SK-N-SH treated with all-trans-retinoic acid at 6 μM for 48 hours (cell line): ENCODE results near the gene TRPV3.
"Not testable (repeated sequence)": the region's sequence is repeated elsewhere in the genome, so short reads cannot be mapped to it uniquely, and the experiment has no call there.

Experiments used
- ATAC-seq: fragments of 200-7000 bp; cut with Tn5 transposase; 3 replicates; pipeline ENCODE4 v1.9.1; 2020; ENCODE audit warnings: mild to moderate bottlenecking, moderate library complexity
- ARNTL ChIP-seq: fragments of 450-650 bp; formaldehyde crosslinking; IDR thresholded peaks from 2 replicates; pipeline ENCODE4 v1.5.0; 2020; ENCODE audit warnings: low read depth, mild to moderate bottlenecking, moderate library complexity, borderline replicate concordance
- CSDC2 ChIP-seq: fragments of 250-450 bp; sonication (Bioruptor Pico); IDR thresholded peaks from 2 replicates; pipeline ENCODE4 v1.5.0; 2020; ENCODE audit warnings: mild to moderate bottlenecking, moderate library complexity
- OSR1 ChIP-seq: fragments of 250-450 bp; sonication (Bioruptor Pico); IDR thresholded peaks from 2 replicates; pipeline ENCODE4 v1.8.0; 2022; ENCODE audit warnings: moderate library complexity, mild to moderate bottlenecking, inconsistent platforms
- PPARA ChIP-seq: fragments of 250-450 bp; sonication (Bioruptor Pico); IDR thresholded peaks from 2 replicates; pipeline ENCODE4 v1.5.0; 2020; ENCODE audit warnings: mild to moderate bottlenecking, borderline replicate concordance
- RARB ChIP-seq: fragments of 250-450 bp; sonication (Bioruptor Pico); IDR thresholded peaks from 2 replicates; pipeline ENCODE4 v1.8.0; 2021; ENCODE audit warnings: mild to moderate bottlenecking, moderate library complexity
- SNAI2 ChIP-seq: fragments of 250-450 bp; sonication (Bioruptor Pico); IDR thresholded peaks from 2 replicates; pipeline ENCODE4 v1.5.0; 2020; ENCODE audit warnings: mild to moderate bottlenecking, moderate library complexity
- TCF4 ChIP-seq: fragments of 250-450 bp; sonication (Bioruptor Pico); IDR thresholded peaks from 2 replicates; pipeline ENCODE4 v1.8.0; 2021; ENCODE audit warnings: mild to moderate bottlenecking, moderate library complexity, borderline replicate concordance
- TOX ChIP-seq: fragments of 250-450 bp; sonication (Bioruptor Pico); IDR thresholded peaks from 2 replicates; pipeline ENCODE4 v1.8.0; 2021; ENCODE audit warnings: mild to moderate bottlenecking, moderate library complexity, borderline replicate concordance
- ZC3H10 ChIP-seq: fragments of 250-450 bp; sonication (Bioruptor Pico); IDR thresholded peaks from 2 replicates; pipeline ENCODE4 v1.5.1; 2021; ENCODE audit warnings: mild to moderate bottlenecking, moderate library complexity
- ZFP3 ChIP-seq: fragments of 250-450 bp; sonication (Bioruptor Pico); IDR thresholded peaks from 2 replicates; pipeline ENCODE4 v1.5.0; 2020; ENCODE audit warnings: mild to moderate bottlenecking, moderate library complexity
- ZFP30 ChIP-seq: fragments of 450-650 bp; formaldehyde crosslinking; IDR thresholded peaks from 2 replicates; pipeline ENCODE4 v1.5.0; 2022; ENCODE audit warnings: mild to moderate bottlenecking, moderate library complexity
- ZNF565 ChIP-seq: fragments of 450-650 bp; formaldehyde crosslinking; conservative IDR thresholded peaks from 2 replicates; pipeline ENCODE4 v1.5.0; 2020; ENCODE audit warnings: low read depth, mild to moderate bottlenecking, moderate library complexity
- TF ChIP-seq, protein P1 (sequence below): fragments of 250-450 bp; sonication (Bioruptor Pico); IDR thresholded peaks from 2 replicates; pipeline ENCODE4 v1.5.1; 2020; ENCODE audit warnings: low read depth, mild to moderate bottlenecking, moderate library complexity
- TF ChIP-seq, protein P2 (sequence below): fragments of 250-450 bp; sonication (Bioruptor Pico); IDR thresholded peaks from 2 replicates; pipeline ENCODE4 v1.8.0; 2020; ENCODE audit warnings: mild to moderate bottlenecking, moderate library complexity, borderline replicate concordance
- TF ChIP-seq, protein P3 (sequence below): fragments of 250-450 bp; sonication (Bioruptor Pico); IDR thresholded peaks from 2 replicates; pipeline ENCODE4 v1.5.0; 2020; ENCODE audit warnings: mild to moderate bottlenecking, moderate library complexity
- TF ChIP-seq, protein P4 (sequence below): fragments of 250-450 bp; sonication (Bioruptor Pico); IDR thresholded peaks from 2 replicates; pipeline ENCODE4 v1.5.1; 2021; ENCODE audit warnings: mild to moderate bottlenecking, moderate library complexity
- TF ChIP-seq, protein P5 (sequence below): fragments of 250-450 bp; sonication (Bioruptor Pico); IDR thresholded peaks from 2 replicates; pipeline ENCODE4 v1.8.0; 2021; ENCODE audit warnings: low read depth, mild to moderate bottlenecking, moderate library complexity, borderline replicate concordance

TRPV3 gene

DNA sequence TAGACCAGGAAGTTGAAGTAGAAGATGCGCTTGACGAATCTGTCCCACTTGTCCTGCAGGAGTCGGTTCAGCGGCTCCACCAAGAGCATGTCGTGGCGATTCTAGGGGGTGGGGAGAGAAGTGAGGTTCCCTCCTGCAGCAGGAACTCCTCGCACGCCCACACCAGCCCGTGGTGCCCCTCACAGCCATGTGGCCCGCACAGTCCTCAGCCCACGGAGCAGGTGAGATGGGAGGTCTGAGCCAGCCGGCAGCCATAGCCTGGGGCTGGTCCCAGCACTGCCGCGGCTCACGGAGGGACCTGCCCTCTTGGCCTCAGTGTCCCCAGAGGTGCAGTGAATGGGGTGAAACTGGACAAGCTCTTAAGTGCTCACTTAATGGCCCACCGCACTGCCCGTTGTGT lies 28.2 kb upstream of the TRPV3 start (continued):
- TF ChIP-seq, protein P1, sequence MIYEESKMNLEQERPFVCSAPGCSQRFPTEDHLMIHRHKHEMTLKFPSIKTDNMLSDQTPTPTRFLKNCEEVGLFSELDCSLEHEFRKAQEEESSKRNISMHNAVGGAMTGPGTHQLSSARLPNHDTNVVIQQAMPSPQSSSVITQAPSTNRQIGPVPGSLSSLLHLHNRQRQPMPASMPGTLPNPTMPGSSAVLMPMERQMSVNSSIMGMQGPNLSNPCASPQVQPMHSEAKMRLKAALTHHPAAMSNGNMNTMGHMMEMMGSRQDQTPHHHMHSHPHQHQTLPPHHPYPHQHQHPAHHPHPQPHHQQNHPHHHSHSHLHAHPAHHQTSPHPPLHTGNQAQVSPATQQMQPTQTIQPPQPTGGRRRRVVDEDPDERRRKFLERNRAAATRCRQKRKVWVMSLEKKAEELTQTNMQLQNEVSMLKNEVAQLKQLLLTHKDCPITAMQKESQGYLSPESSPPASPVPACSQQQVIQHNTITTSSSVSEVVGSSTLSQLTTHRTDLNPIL: no peak
- TF ChIP-seq, all 23 proteins: peak for 0

DNA sequence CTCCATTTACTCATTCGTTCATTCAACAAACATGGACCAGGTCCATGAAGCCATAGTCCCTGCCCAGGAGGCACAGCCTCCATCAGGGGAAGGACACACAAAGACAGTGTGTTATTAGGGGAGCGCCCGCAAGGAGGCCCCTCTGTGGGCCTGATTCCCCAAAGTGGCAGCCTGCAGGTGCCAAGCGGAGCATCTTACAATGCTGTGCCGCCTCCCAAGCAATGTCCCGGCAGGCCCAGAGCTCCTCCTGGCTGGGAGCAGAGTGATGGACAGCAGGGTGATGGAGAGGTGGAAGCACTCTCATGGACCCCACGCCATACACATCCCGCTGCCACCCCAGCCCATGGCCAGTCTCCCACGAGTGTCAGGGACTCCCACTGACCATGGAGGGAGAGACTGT lies 25.8 kb upstream of the TRPV3 start:
- TF ChIP-seq ARNTL (no peak), OSR1 (CRISPR knock-in tag) (no peak), ZNF565 (CRISPR knock-in tag) (no peak), TCF4 (CRISPR knock-in tag) (no peak), SNAI2 (CRISPR knock-in tag) (no peak)
- TF ChIP-seq, protein P1: no peak
- TF ChIP-seq, protein P2, sequence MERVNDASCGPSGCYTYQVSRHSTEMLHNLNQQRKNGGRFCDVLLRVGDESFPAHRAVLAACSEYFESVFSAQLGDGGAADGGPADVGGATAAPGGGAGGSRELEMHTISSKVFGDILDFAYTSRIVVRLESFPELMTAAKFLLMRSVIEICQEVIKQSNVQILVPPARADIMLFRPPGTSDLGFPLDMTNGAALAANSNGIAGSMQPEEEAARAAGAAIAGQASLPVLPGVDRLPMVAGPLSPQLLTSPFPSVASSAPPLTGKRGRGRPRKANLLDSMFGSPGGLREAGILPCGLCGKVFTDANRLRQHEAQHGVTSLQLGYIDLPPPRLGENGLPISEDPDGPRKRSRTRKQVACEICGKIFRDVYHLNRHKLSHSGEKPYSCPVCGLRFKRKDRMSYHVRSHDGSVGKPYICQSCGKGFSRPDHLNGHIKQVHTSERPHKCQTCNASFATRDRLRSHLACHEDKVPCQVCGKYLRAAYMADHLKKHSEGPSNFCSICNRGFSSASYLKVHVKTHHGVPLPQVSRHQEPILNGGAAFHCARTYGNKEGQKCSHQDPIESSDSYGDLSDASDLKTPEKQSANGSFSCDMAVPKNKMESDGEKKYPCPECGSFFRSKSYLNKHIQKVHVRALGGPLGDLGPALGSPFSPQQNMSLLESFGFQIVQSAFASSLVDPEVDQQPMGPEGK (CRISPR knock-in tag): no peak
- TF ChIP-seq, protein P3, sequence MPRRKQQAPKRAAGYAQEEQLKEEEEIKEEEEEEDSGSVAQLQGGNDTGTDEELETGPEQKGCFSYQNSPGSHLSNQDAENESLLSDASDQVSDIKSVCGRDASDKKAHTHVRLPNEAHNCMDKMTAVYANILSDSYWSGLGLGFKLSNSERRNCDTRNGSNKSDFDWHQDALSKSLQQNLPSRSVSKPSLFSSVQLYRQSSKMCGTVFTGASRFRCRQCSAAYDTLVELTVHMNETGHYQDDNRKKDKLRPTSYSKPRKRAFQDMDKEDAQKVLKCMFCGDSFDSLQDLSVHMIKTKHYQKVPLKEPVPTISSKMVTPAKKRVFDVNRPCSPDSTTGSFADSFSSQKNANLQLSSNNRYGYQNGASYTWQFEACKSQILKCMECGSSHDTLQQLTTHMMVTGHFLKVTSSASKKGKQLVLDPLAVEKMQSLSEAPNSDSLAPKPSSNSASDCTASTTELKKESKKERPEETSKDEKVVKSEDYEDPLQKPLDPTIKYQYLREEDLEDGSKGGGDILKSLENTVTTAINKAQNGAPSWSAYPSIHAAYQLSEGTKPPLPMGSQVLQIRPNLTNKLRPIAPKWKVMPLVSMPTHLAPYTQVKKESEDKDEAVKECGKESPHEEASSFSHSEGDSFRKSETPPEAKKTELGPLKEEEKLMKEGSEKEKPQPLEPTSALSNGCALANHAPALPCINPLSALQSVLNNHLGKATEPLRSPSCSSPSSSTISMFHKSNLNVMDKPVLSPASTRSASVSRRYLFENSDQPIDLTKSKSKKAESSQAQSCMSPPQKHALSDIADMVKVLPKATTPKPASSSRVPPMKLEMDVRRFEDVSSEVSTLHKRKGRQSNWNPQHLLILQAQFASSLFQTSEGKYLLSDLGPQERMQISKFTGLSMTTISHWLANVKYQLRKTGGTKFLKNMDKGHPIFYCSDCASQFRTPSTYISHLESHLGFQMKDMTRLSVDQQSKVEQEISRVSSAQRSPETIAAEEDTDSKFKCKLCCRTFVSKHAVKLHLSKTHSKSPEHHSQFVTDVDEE (CRISPR knock-in tag): no peak
- TF ChIP-seq, protein P4, sequence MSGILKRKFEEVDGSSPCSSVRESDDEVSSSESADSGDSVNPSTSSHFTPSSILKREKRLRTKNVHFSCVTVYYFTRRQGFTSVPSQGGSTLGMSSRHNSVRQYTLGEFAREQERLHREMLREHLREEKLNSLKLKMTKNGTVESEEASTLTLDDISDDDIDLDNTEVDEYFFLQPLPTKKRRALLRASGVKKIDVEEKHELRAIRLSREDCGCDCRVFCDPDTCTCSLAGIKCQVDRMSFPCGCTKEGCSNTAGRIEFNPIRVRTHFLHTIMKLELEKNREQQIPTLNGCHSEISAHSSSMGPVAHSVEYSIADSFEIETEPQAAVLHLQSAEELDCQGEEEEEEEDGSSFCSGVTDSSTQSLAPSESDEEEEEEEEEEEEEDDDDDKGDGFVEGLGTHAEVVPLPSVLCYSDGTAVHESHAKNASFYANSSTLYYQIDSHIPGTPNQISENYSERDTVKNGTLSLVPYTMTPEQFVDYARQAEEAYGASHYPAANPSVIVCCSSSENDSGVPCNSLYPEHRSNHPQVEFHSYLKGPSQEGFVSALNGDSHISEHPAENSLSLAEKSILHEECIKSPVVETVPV (CRISPR knock-in tag): no peak
- no peak for ATAC-seq

DNA sequence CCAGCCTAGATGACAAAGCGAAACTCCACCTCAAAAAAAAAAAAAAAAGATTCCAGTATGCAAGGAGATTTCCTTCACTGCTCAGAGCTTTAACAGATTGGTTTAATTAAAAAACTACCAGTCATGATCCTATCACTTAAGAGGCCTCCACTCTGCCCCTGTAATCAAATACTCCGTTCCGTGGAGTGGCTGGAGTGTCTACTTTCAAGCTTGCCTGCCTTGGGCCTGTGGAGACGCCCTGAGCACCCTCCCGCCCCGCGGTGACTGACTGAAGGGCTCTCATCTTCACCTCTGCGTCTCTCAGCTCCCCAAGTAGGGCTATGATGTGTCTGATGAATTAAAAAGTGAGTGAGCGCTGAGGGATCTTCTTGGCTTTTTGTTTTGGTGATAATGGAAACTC lies 25.3 kb upstream of the TRPV3 start:
- peak; percentile 18; the same call in 1 of the 3 replicates for ATAC-seq
- TF ChIP-seq TCF4 (CRISPR knock-in tag) (no peak), TOX (CRISPR knock-in tag) (no peak), SNAI2 (CRISPR knock-in tag) (no peak), ZFP3 (CRISPR knock-in tag) (no peak), CSDC2 (no peak), ZC3H10 (CRISPR knock-in tag) (no peak), ZFP30 (CRISPR knock-in tag) (no peak), RARB (CRISPR knock-in tag) (no peak), PPARA (CRISPR knock-in tag) (no peak)
- TF ChIP-seq, protein P1: no peak
- TF ChIP-seq, protein P3 (CRISPR knock-in tag): no peak
- TF ChIP-seq, protein P5, sequence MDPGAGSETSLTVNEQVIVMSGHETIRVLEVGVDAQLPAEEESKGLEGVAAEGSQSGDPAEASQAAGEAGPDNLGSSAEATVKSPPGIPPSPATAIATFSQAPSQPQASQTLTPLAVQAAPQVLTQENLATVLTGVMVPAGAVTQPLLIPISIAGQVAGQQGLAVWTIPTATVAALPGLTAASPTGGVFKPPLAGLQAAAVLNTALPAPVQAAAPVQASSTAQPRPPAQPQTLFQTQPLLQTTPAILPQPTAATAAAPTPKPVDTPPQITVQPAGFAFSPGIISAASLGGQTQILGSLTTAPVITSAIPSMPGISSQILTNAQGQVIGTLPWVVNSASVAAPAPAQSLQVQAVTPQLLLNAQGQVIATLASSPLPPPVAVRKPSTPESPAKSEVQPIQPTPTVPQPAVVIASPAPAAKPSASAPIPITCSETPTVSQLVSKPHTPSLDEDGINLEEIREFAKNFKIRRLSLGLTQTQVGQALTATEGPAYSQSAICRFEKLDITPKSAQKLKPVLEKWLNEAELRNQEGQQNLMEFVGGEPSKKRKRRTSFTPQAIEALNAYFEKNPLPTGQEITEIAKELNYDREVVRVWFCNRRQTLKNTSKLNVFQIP (CRISPR knock-in tag): no peak

DNA sequence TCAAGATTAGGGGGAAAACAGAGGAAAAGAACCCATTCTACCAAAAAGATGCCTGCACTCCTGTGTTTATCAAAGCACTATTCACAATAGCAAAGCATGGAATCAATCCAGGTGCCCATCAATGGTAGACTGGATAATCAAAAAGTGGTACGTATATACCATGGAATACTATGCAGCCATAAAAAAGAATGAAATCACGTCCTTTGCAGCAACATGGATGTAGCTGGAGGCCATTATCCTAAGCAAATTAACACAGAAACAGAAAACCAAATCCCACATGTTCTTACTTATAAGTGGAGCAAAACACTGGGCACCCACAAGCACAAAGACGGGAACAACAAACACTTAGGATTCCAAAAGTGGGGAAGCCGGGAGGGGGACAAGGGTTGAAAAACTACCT lies 21.1 kb upstream of the TRPV3 start:
- not testable (repeated sequence) for ATAC-seq
